Measurements from ENCODE around the gene PDE4D.
"Not testable (repeated sequence)": the region's sequence is repeated elsewhere in the genome, so short reads cannot be mapped to it uniquely, and the experiment has no call there.

PDE4D gene

DNA sequence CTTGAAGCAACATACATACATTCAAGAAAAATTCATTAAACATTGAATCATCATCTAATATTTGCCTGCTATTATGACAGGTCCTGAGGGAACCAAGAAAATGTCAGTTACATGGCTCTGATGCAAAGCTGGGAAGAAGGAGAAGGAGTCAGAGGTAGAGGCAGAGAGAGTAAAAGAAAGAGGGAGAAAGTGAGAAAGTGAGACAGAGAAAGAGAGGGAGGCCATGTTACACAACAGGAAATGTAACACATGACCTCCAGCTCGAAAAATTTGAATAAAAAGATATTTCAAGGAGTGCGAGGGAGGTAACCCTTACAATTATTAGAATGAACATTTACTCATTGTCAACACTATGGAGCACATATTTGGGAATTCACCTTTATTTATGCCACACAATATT lies 189.7 kb downstream of the PDE4D start:
- no peak for DNase-seq (ENCODE audit: low spot score)

DNA sequence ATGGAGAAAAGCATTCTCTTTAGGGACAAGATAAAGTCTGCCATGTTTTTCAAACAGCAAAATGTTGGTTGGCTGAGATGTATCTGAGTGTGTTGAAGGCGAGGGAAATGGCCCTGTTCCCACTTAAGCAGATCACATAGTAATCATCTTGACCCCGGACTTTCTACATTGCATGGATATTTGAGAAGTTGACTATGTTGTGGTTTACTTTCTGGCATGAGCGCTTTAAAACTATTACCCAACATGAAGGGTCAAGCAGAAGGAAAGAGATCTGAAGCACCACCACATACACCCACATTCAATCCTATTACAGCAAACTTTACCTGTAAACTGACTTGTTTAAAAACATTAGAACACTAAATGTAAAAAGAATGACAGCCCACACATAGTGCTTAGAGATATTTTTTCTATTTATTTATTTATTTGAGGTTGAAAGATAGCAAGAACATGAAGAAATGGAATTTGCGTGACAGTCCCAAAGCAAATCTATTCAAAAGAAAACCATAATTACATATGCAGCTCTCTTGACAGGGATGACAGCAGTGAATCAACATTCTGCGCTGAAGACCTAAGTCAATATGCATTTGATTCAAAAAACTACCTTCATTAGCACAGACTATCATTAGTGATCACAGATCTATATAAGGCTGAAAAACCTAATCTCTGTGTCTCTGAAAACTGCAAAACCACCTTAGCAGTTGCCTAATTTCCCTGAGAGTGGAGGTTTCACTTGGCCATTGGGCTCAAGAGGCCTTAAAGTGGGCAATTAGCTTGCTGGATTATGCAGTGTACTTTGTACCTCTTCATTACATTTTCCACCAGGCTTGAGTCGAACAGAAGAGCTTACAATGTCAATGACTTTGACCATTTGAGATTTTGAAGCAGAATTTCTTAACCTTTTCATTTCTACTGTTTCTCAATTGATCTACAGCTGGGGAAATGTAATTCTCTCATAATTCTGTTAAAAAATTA lies 195.0 kb downstream of the PDE4D start:
- no peak for DNase-seq (ENCODE audit: low spot score)

DNA sequence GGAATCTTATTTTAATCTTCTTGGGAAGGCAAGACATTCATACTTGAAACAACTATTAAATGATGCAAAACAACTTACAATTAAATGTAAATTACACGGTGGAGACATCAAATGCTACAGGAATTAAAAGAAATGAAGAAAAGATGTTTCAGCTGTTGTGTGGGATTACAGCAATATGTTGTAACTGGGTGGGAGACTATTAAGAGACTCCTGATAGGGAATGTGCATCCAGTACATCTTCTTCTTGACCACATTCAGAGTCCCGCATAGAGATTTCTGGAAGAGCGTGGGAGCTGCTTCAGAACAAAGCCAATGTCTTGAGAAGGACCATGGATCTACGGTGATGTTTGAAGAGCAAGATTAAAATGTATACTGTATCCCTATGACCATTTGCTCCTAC lies 199.1 kb downstream of the PDE4D start:
- no peak for DNase-seq (ENCODE audit: low spot score)

DNA sequence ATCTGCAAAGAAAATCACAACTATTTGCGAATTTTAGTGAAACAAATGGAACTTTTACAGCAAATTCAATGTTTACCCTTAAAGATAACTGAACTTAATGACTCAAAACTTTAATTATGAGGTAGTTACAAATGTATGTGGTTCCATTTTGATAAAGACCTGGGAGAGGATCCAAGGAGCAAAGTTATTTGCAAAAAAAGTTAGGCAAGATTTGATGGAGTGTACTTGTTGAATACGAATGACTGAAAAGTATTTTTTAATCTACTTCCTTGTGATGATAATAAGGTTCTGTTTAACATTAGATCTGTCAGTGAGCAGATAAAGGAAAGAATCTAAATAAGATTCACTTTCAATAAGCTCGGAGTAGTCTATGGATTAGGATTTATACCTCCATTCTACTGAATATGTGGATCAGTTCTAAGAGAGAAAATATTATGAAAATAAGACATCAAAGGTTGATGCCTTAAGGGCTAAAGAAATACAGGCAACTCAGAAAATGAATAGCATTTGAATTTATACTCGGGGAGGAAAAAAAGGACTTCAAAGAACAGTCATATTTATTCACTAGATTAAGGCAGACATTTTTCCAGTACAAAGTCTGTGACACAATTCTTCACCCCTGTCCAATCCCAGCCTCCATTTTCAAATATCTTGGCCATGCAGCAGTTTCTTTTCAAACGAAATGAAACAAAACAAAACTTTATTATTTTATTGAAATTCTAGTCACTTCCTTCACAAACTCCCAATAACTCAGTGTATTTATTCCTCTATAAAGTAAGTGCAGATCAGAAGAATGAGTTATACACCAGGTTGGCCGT lies 199.8 kb downstream of the PDE4D start:
- no peak for DNase-seq (ENCODE audit: low spot score)

DNA sequence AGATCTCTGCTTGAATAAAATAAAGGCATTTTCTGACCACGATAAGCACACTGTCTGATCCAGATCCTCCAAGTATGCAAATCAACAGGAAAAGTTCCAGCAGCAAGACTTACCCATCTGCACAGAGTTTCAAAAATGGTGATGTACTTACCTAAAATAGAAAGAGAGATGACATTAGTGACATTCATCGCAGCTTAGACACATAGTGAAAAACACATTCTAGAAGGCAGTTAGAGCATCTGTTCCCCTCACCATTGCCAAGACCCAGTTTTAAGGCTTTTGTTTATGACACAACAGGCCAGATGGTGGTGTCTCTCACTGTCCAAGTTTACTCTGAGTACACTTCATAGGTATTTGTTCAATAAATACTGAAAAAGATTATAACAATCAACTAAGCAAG lies 207.7 kb downstream of the PDE4D start:
- no peak for DNase-seq (ENCODE audit: low spot score)

GRCh38 chr5:59685191-59685530 lies 208.4 kb downstream of the PDE4D start:
- DNase-seq (ENCODE audit: low spot score) = no peak

GRCh38 chr5:59684388-59685190 lies 208.9 kb downstream of the PDE4D start:
- no peak for DNase-seq (ENCODE audit: low spot score)

DNA sequence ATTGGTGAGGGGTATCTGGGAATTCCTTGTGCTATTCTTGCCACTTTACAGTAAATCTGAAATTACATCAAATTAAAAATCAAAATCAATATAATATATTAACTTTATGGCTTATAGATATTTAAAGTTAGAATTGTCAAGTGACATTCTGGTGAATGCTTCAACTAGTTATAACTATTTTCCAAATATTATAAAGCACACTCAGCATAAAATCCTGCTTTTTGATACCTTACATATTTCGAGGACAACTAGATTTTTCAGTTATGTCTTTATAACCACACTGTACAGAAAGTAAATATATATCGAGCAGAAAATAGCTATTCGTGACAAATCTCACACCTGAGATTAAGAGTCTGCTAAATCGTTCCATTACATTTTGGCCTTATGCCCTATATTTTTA lies 210.2 kb downstream of the PDE4D start:
- no peak for DNase-seq (ENCODE audit: low spot score)

- DNase-seq (ENCODE audit: low spot score) = no peak
Measured at GRCh38 chr5:59682542-59682941, 211.0 kb downstream of the PDE4D start.

GRCh38 chr5:59678943-59679342 lies 214.6 kb downstream of the PDE4D start:
- no peak for DNase-seq (ENCODE audit: low spot score)

DNA sequence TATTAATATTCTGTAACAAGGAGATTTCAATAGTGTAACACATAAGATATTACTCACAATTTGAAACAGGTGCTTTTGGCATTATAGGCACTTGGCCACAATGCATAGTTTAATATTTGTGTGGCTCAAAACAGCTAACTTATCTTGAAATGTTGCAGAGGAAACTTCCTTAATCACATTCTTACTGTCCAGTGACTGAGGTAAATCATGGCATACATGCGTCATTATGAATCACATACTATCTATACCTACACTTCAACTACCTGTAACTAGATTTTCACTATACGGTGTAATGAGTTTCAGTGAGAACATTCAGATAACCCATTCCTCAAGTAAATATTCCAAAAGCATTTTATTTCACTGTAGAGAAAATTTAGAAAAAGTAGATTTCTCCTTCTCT lies 218.8 kb downstream of the PDE4D start:
- no peak for DNase-seq (ENCODE audit: low spot score)

GRCh38 chr5:59673438-59674058 lies 220.0 kb downstream of the PDE4D start:
- no peak for DNase-seq (ENCODE audit: low spot score)

DNA sequence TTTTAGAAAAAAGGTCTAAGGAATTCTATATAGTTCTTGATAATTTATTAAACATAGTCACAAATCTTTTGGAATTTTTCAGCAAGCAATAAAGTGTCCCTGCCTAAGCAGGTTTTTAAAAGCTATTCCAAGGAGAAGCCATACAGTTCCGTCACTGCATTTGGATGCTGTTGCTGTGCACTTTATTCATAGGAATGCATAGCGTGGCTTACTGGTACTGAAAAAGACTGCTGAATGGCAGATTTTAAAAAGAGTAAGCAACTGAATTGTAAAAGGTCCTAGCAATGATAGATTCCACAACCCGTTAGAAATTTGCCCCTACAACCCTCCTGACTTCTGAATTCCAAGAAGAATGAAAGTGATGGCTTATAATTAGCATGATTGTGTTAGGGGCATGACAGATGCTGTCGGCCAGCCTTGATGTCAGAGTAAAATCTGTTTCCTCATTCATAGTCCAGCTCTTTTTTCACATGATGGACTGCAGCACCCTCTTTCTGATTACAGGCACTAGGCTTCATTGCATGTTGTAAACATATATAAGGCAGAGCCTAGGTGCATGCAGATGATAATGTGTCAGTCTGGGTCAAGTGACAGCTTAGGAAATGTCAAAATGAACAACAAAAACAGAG lies 227.0 kb downstream of the PDE4D start:
- no peak for DNase-seq (ENCODE audit: low spot score)

GRCh38 chr5:59665832-59666203 lies 227.7 kb downstream of the PDE4D start:
- not testable (repeated sequence) for DNase-seq (ENCODE audit: low spot score)

GRCh38 chr5:59665086-59665831 lies 228.3 kb downstream of the PDE4D start:
- no peak for DNase-seq (ENCODE audit: low spot score)

DNA sequence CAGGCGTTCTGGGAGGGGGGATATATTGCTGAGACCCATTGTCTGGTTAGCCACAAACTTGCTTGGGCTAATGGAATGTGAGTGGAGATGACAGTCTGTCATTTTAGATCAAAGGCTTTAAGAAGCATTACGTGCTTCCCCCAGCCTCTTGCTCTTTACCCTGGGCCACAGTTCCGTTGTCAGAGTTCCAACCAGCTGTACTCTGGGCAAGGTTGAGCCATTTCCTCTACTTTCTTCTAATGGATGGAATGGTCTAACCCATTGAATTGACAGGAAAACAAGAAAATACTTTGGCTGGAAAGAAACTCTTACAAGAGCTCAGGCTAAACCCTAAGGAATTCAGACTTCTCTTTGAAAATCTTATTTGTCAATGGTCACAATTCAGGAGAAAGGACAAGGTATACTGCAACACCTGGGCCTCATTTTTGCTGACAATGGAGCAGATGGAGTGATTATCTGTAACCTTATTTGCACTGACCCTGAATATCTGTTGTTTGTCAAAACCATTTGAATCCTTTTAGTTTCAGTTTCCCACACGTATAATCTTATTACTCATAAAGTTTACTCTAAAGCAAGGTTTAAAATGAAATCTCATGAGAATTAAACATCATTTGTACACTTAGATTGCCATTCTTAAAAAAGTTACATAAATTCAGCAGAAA lies 231.4 kb downstream of the PDE4D start:
- DNase-seq (ENCODE audit: low spot score) = no peak

DNA sequence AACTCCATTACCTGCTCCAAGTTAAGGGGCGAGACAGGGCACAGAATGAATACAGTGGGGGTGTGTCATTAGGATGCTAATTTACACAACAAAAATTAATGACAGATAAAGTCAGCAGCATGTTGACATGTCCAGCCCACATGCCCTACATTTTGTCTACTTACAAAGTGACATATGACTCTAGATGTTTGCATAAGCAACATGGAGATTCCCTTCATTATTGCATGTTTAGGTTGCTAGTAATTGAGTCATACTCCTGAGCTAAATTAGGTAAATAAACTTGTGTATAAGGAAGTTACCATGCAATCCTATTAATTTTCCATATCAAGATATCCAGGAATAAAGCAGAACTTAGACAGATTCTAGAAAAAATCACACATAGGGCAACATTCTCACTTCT lies 232.2 kb downstream of the PDE4D start:
- DNase-seq (ENCODE audit: low spot score) = no peak

GRCh38 chr5:59660737-59661136 lies 232.8 kb downstream of the PDE4D start:
- no peak for DNase-seq (ENCODE audit: low spot score)

- DNase-seq (ENCODE audit: low spot score) = no peak
Measured at GRCh38 chr5:59656351-59657254, 236.9 kb downstream of the PDE4D start.
